Activated T-helper 1 cell treated with anti-CD3 and anti-CD28 coated beads, Interleukin-12 subunit alpha, Interleukin-12 subunit beta, Interleukin-2, Interleukin-4 antibody, amounts not matched to agents 30 ng/mL and 10 ng/mL and 1 ng/mL, durations not matched to agents 14 hours and 24 hours and 36 hours (primary cell): ENCODE data around the gene NAP1L1. TPM values are rescaled to one million over a fixed set of nuclear protein-coding genes. Genes with fewer than 3 reads are reported as not detected.

Experiments used
- DNase-seq: peaks from one replicate; pipeline ENCODE4 v3.0.0; 2021; ENCODE audit warnings: low spot score
- H3K27ac Mint-ChIP-seq: one replicate; pipeline ENCODE4 v1.8.0; 2021; ENCODE audit warnings: mild to moderate bottlenecking, mixed read lengths
- H3K27me3 Mint-ChIP-seq: one replicate; pipeline ENCODE4 v1.8.0; 2022; ENCODE audit warnings: mild to moderate bottlenecking, moderate library complexity, mixed read lengths; ENCODE audit not compliant: insufficient read depth
- H3K36me3 Mint-ChIP-seq: one replicate; pipeline ENCODE4 v1.8.0; 2021; ENCODE audit warnings: low read depth, mixed read lengths
- H3K4me1 Mint-ChIP-seq: one replicate; pipeline ENCODE4 v1.8.0; 2021; ENCODE audit warnings: low read depth, mixed read lengths
- H3K4me3 Mint-ChIP-seq: one replicate; pipeline ENCODE4 v1.8.0; 2021; ENCODE audit warnings: mild to moderate bottlenecking, moderate library complexity, mixed read lengths
- H3K9me3 Mint-ChIP-seq: one replicate; pipeline ENCODE4 v1.8.0; 2021; ENCODE audit warnings: mixed read lengths
- intact Hi-C: fragments of 100-400 bp; cut with micrococcal nuclease; formaldehyde crosslinking; loops from one replicate; pipeline ENCODE4 v1.15.1; 2024
- total RNA-seq: library from RNA; stranded (reverse); gene quantifications from 2 replicates; pipeline ENCODE4 v1.2.3, GENCODE V29; 2022

NAP1L1 gene
- 584 and 605 TPM in 2 replicates for total RNA-seq

DNA sequence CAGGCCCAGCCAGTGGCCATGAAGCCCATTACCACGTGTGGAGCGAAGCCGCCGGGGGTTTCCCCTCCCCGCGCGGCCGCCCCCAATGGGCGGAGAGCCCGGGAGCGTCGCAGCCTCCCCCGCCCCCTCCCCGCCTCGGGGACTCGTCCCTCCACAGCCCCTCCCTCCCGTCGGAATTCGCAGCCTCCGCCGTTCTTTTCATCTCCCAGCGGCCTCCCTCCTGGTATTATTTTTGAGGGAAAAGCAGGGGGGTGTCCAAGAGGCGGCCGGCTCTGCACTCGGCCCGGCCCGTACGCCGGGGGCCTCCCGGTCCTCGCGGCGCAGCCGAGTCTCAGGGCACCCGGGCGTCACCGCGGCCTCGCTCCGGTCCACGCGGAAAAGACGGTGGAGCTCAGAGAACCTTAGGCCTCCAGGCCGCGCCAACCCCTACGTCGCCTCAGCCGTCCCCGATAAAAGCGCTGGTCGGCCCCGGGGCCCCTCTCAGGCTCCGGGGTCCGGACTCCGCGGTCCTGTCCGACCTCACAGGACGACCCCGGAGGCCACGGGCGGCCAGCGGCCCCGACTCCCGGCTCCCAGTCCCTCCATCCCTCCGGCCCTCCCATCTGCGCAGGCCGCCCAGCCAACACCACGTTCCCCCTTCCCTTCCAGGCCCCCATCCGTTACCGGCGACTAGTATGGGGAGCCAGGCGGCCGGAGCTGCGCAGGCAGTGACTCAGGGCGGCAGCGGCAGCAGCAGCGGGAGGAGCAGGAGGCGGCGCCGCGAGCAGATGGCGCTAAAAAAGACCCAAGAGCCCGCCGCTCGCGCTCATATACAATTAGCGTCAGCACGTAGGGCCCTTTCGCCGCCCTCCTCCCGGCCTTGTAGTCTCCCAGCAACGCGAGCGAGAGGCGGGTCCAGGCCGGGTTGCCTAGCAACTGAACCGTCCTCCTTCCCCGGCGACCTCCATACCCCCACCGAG is at the start of gene NAP1L1:
NAP1L1 (minus strand) TSS at position 782 of the 959 bp plus-strand sequence. CDS start 10,466 bp downstream, outside the sequence.
- Mint-ChIP-seq H3K27ac (peak within 1 kb of the TSS; percentile 100), H3K4me1 (peaks cover 62% of the 10 kb centered on the region), H3K4me3 (peak within 1 kb of the TSS; percentile 100), H3K36me3 (peaks cover 31% of the 10 kb centered on the region), H3K27me3 (no peaks in the 10 kb centered on the region), H3K9me3 (no peaks in the 10 kb centered on the region)
- DNase-seq: peak; percentile 96
- intact Hi-C loops: loop anchor here (1.0 to 2.0 kb wide), 10 partner anchors 53 to 981 kb away; partner anchors contain the start of genes E2F7, GLIPR1, GLIPR1L2 and OSBPL8

DNA sequence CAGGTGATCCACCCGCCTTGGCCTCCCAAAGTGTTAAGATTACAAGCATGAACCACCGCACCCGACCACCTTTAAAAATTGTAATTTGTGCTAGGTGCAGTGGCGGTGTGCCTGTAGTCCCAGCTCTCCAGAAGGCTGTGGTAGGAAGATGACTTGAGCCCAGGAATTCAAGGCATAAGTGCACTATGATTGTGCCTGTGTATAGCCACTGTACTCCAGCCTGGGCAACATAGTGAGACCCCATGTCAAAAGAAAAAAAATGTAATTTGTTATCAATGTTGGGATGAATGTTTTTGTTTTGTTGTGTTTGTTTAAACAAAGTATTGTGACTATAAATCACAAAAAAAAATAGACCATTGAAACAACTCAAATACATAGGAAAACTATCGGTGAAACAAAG is 43.1 kb upstream of the NAP1L1 start:
- Mint-ChIP-seq H3K9me3 (peaks cover 3% of the 10 kb centered on the region), H3K36me3 (no peaks in the 10 kb centered on the region), H3K4me1 (no peaks in the 10 kb centered on the region), H3K27ac (no peak overlapping the region), H3K27me3 (peaks cover 12% of the 10 kb centered on the region), H3K4me3 (no peak overlapping the region)
- DNase-seq: no peak
- intact Hi-C loops: no loop called here

- no peak for DNase-seq
- no peak overlapping the region for H3K4me3 Mint-ChIP-seq
- peaks cover 6% of the 10 kb centered on the region for H3K27me3 Mint-ChIP-seq
- H3K27ac Mint-ChIP-seq: no peak overlapping the region
- H3K9me3 Mint-ChIP-seq: no peaks in the 10 kb centered on the region
- H3K36me3 Mint-ChIP-seq: no peaks in the 10 kb centered on the region
- H3K4me1 Mint-ChIP-seq: no peaks in the 10 kb centered on the region
- intact Hi-C loops: no loop called here
Measured at GRCh38 chr12:76124456-76124855, 40.0 kb upstream of the NAP1L1 start.

DNA sequence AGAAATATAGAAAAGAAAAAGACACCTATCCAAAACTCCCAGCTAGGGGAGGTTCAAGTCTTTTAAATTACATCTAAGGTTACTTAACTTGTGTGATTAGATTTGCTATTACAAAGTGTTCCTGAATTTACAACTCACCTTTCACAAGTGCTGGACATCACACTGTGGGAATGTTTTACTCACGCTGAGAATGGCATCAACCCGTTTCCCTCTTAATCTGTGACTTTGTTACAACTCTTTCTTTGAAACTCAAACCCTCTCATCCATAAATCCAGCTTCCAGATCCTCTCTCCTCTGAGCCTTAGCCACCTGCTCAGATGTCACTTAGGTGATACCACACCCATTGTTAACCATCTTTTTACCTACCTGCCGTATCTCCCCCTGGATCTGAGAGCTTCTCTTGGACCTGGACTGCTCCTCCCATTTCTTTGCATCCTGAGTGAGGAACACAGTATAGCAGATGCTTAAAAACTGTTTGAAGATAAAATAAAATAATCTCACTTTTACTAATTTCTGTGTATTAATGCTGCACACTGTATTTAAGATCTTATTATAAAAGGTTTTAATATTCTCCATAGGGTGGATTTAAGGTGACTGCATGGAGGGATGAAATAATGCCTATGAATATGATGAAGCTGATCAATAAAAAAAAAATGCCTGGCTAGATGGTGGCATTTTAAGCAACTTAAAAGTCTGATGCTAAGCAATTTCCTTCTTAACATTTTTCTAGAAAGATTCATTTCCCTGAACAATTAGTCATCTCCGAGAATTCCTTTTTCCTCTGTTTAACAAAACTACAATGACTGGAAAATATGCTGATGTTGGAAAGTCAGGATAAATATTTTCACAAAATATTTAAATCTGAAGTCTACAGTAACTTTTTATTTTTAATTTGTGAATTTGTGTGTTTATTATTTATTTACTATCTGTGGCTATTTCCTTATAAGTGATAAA is 39.1 kb upstream of the NAP1L1 start:
- intact Hi-C loops: no loop called here
- Mint-ChIP-seq H3K4me3 (no peak overlapping the region), H3K27me3 (peaks cover 3% of the 10 kb centered on the region), H3K27ac (no peak overlapping the region), H3K4me1 (no peaks in the 10 kb centered on the region), H3K9me3 (no peaks in the 10 kb centered on the region), H3K36me3 (no peaks in the 10 kb centered on the region)
- DNase-seq: no peak

DNA sequence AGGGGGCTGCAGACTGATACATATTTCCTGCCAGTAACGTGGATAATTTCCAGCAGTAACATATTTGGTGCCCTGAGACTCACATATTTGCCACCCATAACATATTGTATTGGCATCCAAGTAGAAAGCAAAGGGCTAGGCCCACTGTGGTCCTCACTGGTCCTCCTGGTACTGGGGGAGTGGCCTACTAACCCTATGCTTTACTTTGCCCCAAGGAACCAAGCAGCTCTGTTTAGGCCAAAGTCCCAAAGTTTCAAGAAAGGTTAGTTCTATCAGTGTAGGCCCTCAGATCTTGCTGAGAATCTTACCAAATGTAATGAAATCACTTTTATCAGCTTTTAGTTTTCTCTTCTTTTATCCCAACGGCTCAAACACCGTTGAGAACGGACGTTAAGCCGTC is 35.4 kb upstream of the NAP1L1 start:
- intact Hi-C loops: no loop called here
- no peaks in the 10 kb centered on the region for H3K4me1 Mint-ChIP-seq
- H3K36me3 Mint-ChIP-seq: no peaks in the 10 kb centered on the region
- H3K27ac Mint-ChIP-seq: no peak overlapping the region
- peaks cover 5% of the 10 kb centered on the region for H3K27me3 Mint-ChIP-seq
- no peak for DNase-seq
- H3K4me3 Mint-ChIP-seq: no peak overlapping the region
- H3K9me3 Mint-ChIP-seq: no peaks in the 10 kb centered on the region

GRCh38 chr12:76117751-76118150 is 33.3 kb upstream of the NAP1L1 start:
- Mint-ChIP-seq H3K27ac (no peak overlapping the region), H3K4me3 (no peak overlapping the region), H3K4me1 (no peaks in the 10 kb centered on the region), H3K9me3 (no peaks in the 10 kb centered on the region), H3K36me3 (no peaks in the 10 kb centered on the region), H3K27me3 (peaks cover 5% of the 10 kb centered on the region)
- DNase-seq: no peak
- intact Hi-C loops: no loop called here

- intact Hi-C loops: no loop called here
- Mint-ChIP-seq H3K27ac (no peak overlapping the region), H3K4me3 (no peak overlapping the region), H3K36me3 (no peaks in the 10 kb centered on the region), H3K4me1 (no peaks in the 10 kb centered on the region), H3K9me3 (no peaks in the 10 kb centered on the region), H3K27me3 (peaks cover 5% of the 10 kb centered on the region)
- no peak for DNase-seq
Measured at GRCh38 chr12:76117067-76117691, 32.7 kb upstream of the NAP1L1 start.

GRCh38 chr12:76113800-76114757 is 29.6 kb upstream of the NAP1L1 start:
- no peak for DNase-seq
- peaks cover 6% of the 10 kb centered on the region for H3K27me3 Mint-ChIP-seq
- H3K27ac Mint-ChIP-seq: no peak overlapping the region
- H3K4me3 Mint-ChIP-seq: no peak overlapping the region
- intact Hi-C loops: no loop called here
- no peaks in the 10 kb centered on the region for H3K9me3 Mint-ChIP-seq
- no peaks in the 10 kb centered on the region for H3K4me1 Mint-ChIP-seq
- no peaks in the 10 kb centered on the region for H3K36me3 Mint-ChIP-seq

- no peaks in the 10 kb centered on the region for H3K9me3 Mint-ChIP-seq
- intact Hi-C loops: no loop called here
- H3K27me3 Mint-ChIP-seq: peaks cover 6% of the 10 kb centered on the region
- H3K27ac Mint-ChIP-seq: no peak overlapping the region
- DNase-seq: no peak
- no peaks in the 10 kb centered on the region for H3K36me3 Mint-ChIP-seq
- no peak overlapping the region for H3K4me3 Mint-ChIP-seq
- no peaks in the 10 kb centered on the region for H3K4me1 Mint-ChIP-seq
Measured at GRCh38 chr12:76111209-76111749, 26.8 kb upstream of the NAP1L1 start.

GRCh38 chr12:76109879-76110278 is 25.4 kb upstream of the NAP1L1 start:
- Mint-ChIP-seq H3K4me1 (no peaks in the 10 kb centered on the region), H3K27ac (no peak overlapping the region), H3K27me3 (peaks cover 1% of the 10 kb centered on the region), H3K36me3 (no peaks in the 10 kb centered on the region), H3K9me3 (no peaks in the 10 kb centered on the region), H3K4me3 (no peak overlapping the region)
- intact Hi-C loops: no loop called here
- DNase-seq: no peak

DNA sequence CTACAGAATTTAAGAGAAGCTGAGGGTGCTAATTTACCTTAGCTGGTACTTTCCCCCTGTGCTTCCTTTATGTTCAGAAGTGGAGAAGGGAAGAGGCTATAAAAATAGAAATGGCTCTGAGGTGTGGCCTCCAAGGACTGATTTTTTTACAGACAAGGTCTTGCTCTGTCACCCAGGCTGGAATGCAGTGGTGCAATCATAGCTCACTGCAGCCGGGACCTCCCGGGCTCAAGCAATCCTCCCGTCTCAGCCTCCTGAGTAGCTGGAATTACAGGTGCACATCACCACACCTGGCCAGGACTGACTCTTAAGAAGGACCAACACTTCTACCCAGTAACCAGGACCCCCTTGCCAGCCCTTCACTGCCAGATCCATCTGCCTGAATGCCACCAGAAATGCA is 23.9 kb upstream of the NAP1L1 start:
- no peaks in the 10 kb centered on the region for H3K36me3 Mint-ChIP-seq
- H3K27me3 Mint-ChIP-seq: peaks cover 1% of the 10 kb centered on the region
- DNase-seq: no peak
- no peak overlapping the region for H3K27ac Mint-ChIP-seq
- no peaks in the 10 kb centered on the region for H3K9me3 Mint-ChIP-seq
- H3K4me3 Mint-ChIP-seq: no peak overlapping the region
- intact Hi-C loops: no loop called here
- no peaks in the 10 kb centered on the region for H3K4me1 Mint-ChIP-seq
